NCI-H460 (cell line): ENCODE measurements around the gene LNPEP. TPM values are rescaled to one million over a fixed set of nuclear protein-coding genes. Genes with fewer than 3 reads are reported as not detected.

Experiments
- DNase-seq: peaks from one replicate; pipeline ENCODE4 v3.0.0-alpha.2; 2016; ENCODE audit warnings: low read depth; ENCODE audit errors: extremely low read depth
- total RNA-seq: library from RNA; depleted of rRNA; stranded (reverse); fragments of >200 nt; shearing (Covaris generic); gene quantifications from 2 replicates; pipeline ENCODE4 v1.2.3, GENCODE V29; 2014

Gene LNPEP
- total RNA-seq, 1 experiment from 2014 or later: 34.6 TPM

- DNase-seq: no peak
These were observed 58.6 kb downstream of the LNPEP start for GRCh38 chr5:96994493-96994892.

- no peak for DNase-seq
These were observed 59.5 kb downstream of the LNPEP start for GRCh38 chr5:96995419-96995818.

GRCh38 chr5:96997265-96997859 lies 61.5 kb downstream of the LNPEP start:
- DNase-seq: peak; percentile 40

- DNase-seq: no peak
These were observed 64.0 kb downstream of the LNPEP start for GRCh38 chr5:96999856-97000255.

- no peak for DNase-seq
These were observed 64.5 kb downstream of the LNPEP start for GRCh38 chr5:97000391-97000790.

GRCh38 chr5:97002983-97003382 lies 67.1 kb downstream of the LNPEP start:
- no peak for DNase-seq

GRCh38 chr5:97004423-97005060 lies 68.7 kb downstream of the LNPEP start:
- no peak for DNase-seq

- DNase-seq: no peak
These were observed 70.7 kb downstream of the LNPEP start for GRCh38 chr5:97006454-97007060.

- no peak for DNase-seq
These were observed 73.5 kb downstream of the LNPEP start for GRCh38 chr5:97009212-97009898.

GRCh38 chr5:97009921-97010320 lies 74.0 kb downstream of the LNPEP start:
- no peak for DNase-seq

- DNase-seq: no peak
These were observed 74.7 kb downstream of the LNPEP start for GRCh38 chr5:97010606-97011005.

GRCh38 chr5:97011567-97011966 lies 75.7 kb downstream of the LNPEP start:
- no peak for DNase-seq

- no peak for DNase-seq
These were observed 83.7 kb downstream of the LNPEP start for GRCh38 chr5:97019435-97020117.

GRCh38 chr5:97021416-97021815 lies 85.5 kb downstream of the LNPEP start:
- DNase-seq: no peak

GRCh38 chr5:97022898-97023297 lies 87.0 kb downstream of the LNPEP start:
- DNase-seq: no peak

- no peak for DNase-seq
These were observed 90.8 kb downstream of the LNPEP start for GRCh38 chr5:97026721-97027120.

GRCh38 chr5:97037819-97038218 lies 101.9 kb downstream of the LNPEP start:
- no peak for DNase-seq

GRCh38 chr5:97041239-97041638 lies 105.4 kb downstream of the LNPEP start:
- no peak for DNase-seq

- DNase-seq: no peak
These were observed 107.1 kb downstream of the LNPEP start for GRCh38 chr5:97042996-97043395.

- no peak for DNase-seq
These were observed 107.6 kb downstream of the LNPEP start for GRCh38 chr5:97043511-97043910.

GRCh38 chr5:97044052-97044451 lies 108.2 kb downstream of the LNPEP start:
- DNase-seq: no peak
